ENCODE data around the gene DHX35. TPM values are rescaled to one million over a fixed set of nuclear protein-coding genes. Genes with fewer than 3 reads are reported as not detected.

DHX35 gene
- total and polyA plus RNA-seq, 2 of the 13 experiments (the other 11 are each of a cell fraction or from before 2014, with no cell fraction given): 25.8 to 28.7 TPM

- TF ChIP-seq ZNF3 (CRISPR knock-in tag; IDR thresholded peaks at IDR 0.05) (no peak), ZNF878 (CRISPR knock-in tag; IDR thresholded peaks at IDR 0.05) (no peak), ZNF619 (CRISPR knock-in tag; IDR thresholded peaks at IDR 0.05) (peak; percentile 88), ZFP62 (CRISPR knock-in tag; IDR thresholded peaks at IDR 0.05) (no peak; the same call in 1 of the 2 replicates), KMT2B (CRISPR knock-in tag; IDR thresholded peaks at IDR 0.05) (peak; percentile 97), ZNF782 (CRISPR knock-in tag; IDR thresholded peaks at IDR 0.05; ENCODE audit: borderline replicate concordance) (peak; percentile 89; the same call in 1 of the 2 replicates), ZNF264 (CRISPR knock-in tag; IDR thresholded peaks at IDR 0.05) (0 out of 2 replicates have a peak, but pooled peaks have one; percentile 42), GPN1 (CRISPR knock-in tag; IDR thresholded peaks at IDR 0.05; ENCODE audit: borderline replicate concordance) (0 out of 2 replicates have a peak, but pooled peaks have one; percentile 62), ZBTB7B (CRISPR knock-in tag; IDR thresholded peaks at IDR 0.05) (peak; percentile 81), ZNF563 (CRISPR knock-in tag; IDR thresholded peaks at IDR 0.05) (peak; percentile 94), RAD51 (IDR thresholded peaks at IDR 0.05; ENCODE audit: borderline replicate concordance) (peak; percentile 100), BRF2 (CRISPR knock-in tag; IDR thresholded peaks at IDR 0.05) (peak; percentile 98; the same call in 1 of the 2 replicates), ZNF709 (CRISPR knock-in tag; IDR thresholded peaks at IDR 0.05) (peak; percentile 83; the same call in 1 of the 2 replicates), ETV5 (CRISPR knock-in tag; IDR thresholded peaks at IDR 0.05; ENCODE audit: borderline replicate concordance) (0 out of 2 replicates have a peak, but pooled peaks have one; percentile 25), REST (IDR thresholded peaks at IDR 0.05; ENCODE audit: borderline replicate concordance in 1 of 2, low read depth in 1 of 2, low read length in 2 of 2) (peak in 1 of 2 experiments; percentile 26; a peak in 1 of 4 replicates), ZNF362 (CRISPR knock-in tag; IDR thresholded peaks at IDR 0.05; ENCODE audit: borderline replicate concordance) (0 out of 2 replicates have a peak, but pooled peaks have one; percentile 64), ZNF251 (CRISPR knock-in tag; IDR thresholded peaks at IDR 0.05) (no peak), GPBP1L1 (CRISPR knock-in tag; IDR thresholded peaks at IDR 0.05) (no peak), ZNF44 (CRISPR knock-in tag; IDR thresholded peaks at IDR 0.05) (peak; percentile 95), YEATS4 (CRISPR knock-in tag; IDR thresholded peaks at IDR 0.05; ENCODE audit: borderline replicate concordance) (peak; percentile 92; the same call in 1 of the 2 replicates), ZNF232 (CRISPR knock-in tag; IDR thresholded peaks at IDR 0.05; ENCODE audit: borderline replicate concordance) (peak; percentile 85), ZZZ3 (CRISPR knock-in tag; IDR thresholded peaks at IDR 0.05; ENCODE audit: borderline replicate concordance) (peak; percentile 72; the same call in 1 of the 2 replicates)
Observed at GRCh38 chr20:38962044-38962927, at the start of gene DHX35 (continued).

Data from HepG2 (cell line).